A549 (cell line): Measurements from ENCODE around the gene HIF1A. TPM values are rescaled to one million over a fixed set of nuclear protein-coding genes. Genes with fewer than 3 reads are reported as not detected.

ENCODE experiments used
- ATAC-seq, 2 experiments: fragments of 200-7000 bp in 1 of 2; fragments of >200 bp in 1 of 2; cut with Nextera tagmentation in 1 of 2; cut with Tn5 transposase in 1 of 2; 3 replicates each; pipeline versions ENCODE4 v1.8.0 to v1.9.1; 2018 to 2020; ENCODE audit warnings: mild to moderate bottlenecking in 1 of 2, moderate library complexity in 1 of 2
- CTCF ChIA-PET: fragments of 300-600 bp; sonication (Branson Sonifier 250); formaldehyde crosslinking; extraction: SDS; loops from one replicate; lab custom pipeline; 2021; ENCODE audit warnings: antibody characterized with exemption, inconsistent platforms; lab: Yijun Ruan, JAX
- POLR2A ChIA-PET: fragments of 350-600 bp; formaldehyde crosslinking; extraction: SDS; loops from one replicate; lab custom pipeline; 2021; ENCODE audit warnings: antibody characterized with exemption, inconsistent platforms; lab: Yijun Ruan, JAX
- DNase-seq, 2 experiments: peaks; one replicate each; pipeline versions ENCODE4 v3.0.0 to v3.0.0-alpha.2; 2011 to 2016; ENCODE audit warnings: low read depth in 1 of 2, low spot score in 1 of 2
- FAIRE-seq: peaks from 2 replicates; lab custom pipeline; 2011; peaks lifted over from hg19 to GRCh38; lab: Jason Lieb, UNC
- H3K27ac ChIP-seq, 2 experiments: fragments of >200 bp; sonication (Bioruptor Twin); formaldehyde crosslinking; 3 replicates each; pipeline ENCODE4 v1.5.1; 2016 to 2017
- H3K4me1 ChIP-seq: fragments of >200 bp; sonication (Bioruptor Twin); formaldehyde crosslinking; 3 replicates; pipeline ENCODE4 v1.6.1; 2016
- H3K4me2 ChIP-seq: fragments of >200 bp; sonication (Bioruptor Twin); formaldehyde crosslinking; 3 replicates; pipeline ENCODE4 v1.6.1; 2016
- H3K4me3 ChIP-seq: fragments of >200 bp; sonication (Bioruptor Twin); formaldehyde crosslinking; 3 replicates; pipeline ENCODE4 v1.5.1; 2016
- H3K9me3 ChIP-seq: fragments of >200 bp; sonication (Bioruptor Twin); formaldehyde crosslinking; 3 replicates; pipeline ENCODE4 v1.6.1; 2016
- ATOH8 ChIP-seq: fragments of 250-450 bp; sonication (Bioruptor Pico); IDR thresholded peaks from 2 replicates; pipeline ENCODE4 v1.5.0; 2020; ENCODE audit warnings: low read depth, mild to moderate bottlenecking, moderate library complexity
- BCL3 ChIP-seq: fragments of >200 bp; sonication (Bioruptor Twin); formaldehyde crosslinking; IDR thresholded peaks from 3 replicates; pipeline ENCODE4 v1.6.1; 2016
- CBX2 ChIP-seq: fragments of 200-600 bp; sonication (generic); IDR thresholded peaks from 2 replicates; pipeline ENCODE4 v1.6.1; 2016; ENCODE audit warnings: low read depth, mild to moderate bottlenecking, borderline replicate concordance
- CBX8 ChIP-seq: fragments of 200-600 bp; sonication (generic); IDR thresholded peaks from 2 replicates; pipeline ENCODE4 v1.6.1; 2016
- CEBPB ChIP-seq, 2 experiments: fragments of >200 bp in 1 of 2; sonication (Bioruptor Twin) in 1 of 2; formaldehyde crosslinking in 1 of 2; IDR thresholded peaks; 2 replicates each; pipeline ENCODE4 v1.6.1; 2012 to 2016
- CHD2 ChIP-seq: fragments of 150-350 bp; IDR thresholded peaks from 2 replicates; pipeline ENCODE4 v1.6.1; 2014; ENCODE audit warnings: low read length; ENCODE audit not compliant: partially characterized antibody
- E2F6 ChIP-seq: IDR thresholded peaks from 2 replicates; pipeline ENCODE4 v1.6.1; 2012; ENCODE audit warnings: low read depth, borderline replicate concordance
- EHF ChIP-seq: fragments of 250-450 bp; sonication (Bioruptor Pico); IDR thresholded peaks from 2 replicates; pipeline ENCODE4 v1.5.0; 2020; ENCODE audit warnings: mild to moderate bottlenecking
- EHMT2 ChIP-seq: fragments of 200-600 bp; sonication (generic); IDR thresholded peaks from 2 replicates; pipeline ENCODE4 v1.6.1; 2016; ENCODE audit warnings: antibody characterized with exemption, low read depth, mild to moderate bottlenecking, moderate library complexity
- ELK1 ChIP-seq: fragments of 150-350 bp; IDR thresholded peaks from 2 replicates; pipeline ENCODE4 v1.6.1; 2014; ENCODE audit warnings: low read depth, mild to moderate bottlenecking, low read length
- EP300 ChIP-seq, 2 experiments: fragments of >200 bp; sonication (Bioruptor Twin); formaldehyde crosslinking; IDR thresholded peaks; 2 replicates in 1 of 2; 3 replicates in 1 of 2; pipeline ENCODE4 v1.6.1; 2016 to 2017
- ESRRA ChIP-seq: fragments of 150-350 bp; IDR thresholded peaks from 2 replicates; pipeline ENCODE4 v1.6.1; 2014; ENCODE audit warnings: mild to moderate bottlenecking, low read length, borderline replicate concordance
- FOXS1 ChIP-seq: fragments of 250-450 bp; sonication (Bioruptor Pico); IDR thresholded peaks from 2 replicates; pipeline ENCODE4 v1.5.0; 2020; ENCODE audit warnings: mild to moderate bottlenecking, moderate library complexity
- GATA3 ChIP-seq: IDR thresholded peaks from 2 replicates; pipeline ENCODE4 v1.6.1; 2012; ENCODE audit warnings: borderline replicate concordance
- HDAC2 ChIP-seq: fragments of 200-600 bp; sonication (generic); IDR thresholded peaks from 2 replicates; pipeline ENCODE4 v1.6.1; 2016
- HOXA7 ChIP-seq: fragments of 250-450 bp; sonication (Bioruptor Pico); IDR thresholded peaks from 2 replicates; pipeline ENCODE4 v1.5.0; 2020; ENCODE audit warnings: mild to moderate bottlenecking, moderate library complexity
- HOXB13 ChIP-seq: fragments of 250-450 bp; sonication (Bioruptor Pico); IDR thresholded peaks from 2 replicates; pipeline ENCODE4 v1.5.0; 2020; ENCODE audit warnings: low read depth, mild to moderate bottlenecking, moderate library complexity
- HOXB5 ChIP-seq: fragments of 250-450 bp; sonication (Bioruptor Pico); IDR thresholded peaks from 2 replicates; pipeline ENCODE4 v1.5.0; 2020; ENCODE audit warnings: mild to moderate bottlenecking, moderate library complexity
- JUN ChIP-seq, 2 experiments: fragments of >200 bp; sonication (Bioruptor Twin); formaldehyde crosslinking; IDR thresholded peaks; 2 replicates in 1 of 2; 3 replicates in 1 of 2; pipeline ENCODE4 v1.6.1; 2016 to 2017
- JUNB ChIP-seq: fragments of >200 bp; sonication (Bioruptor Twin); formaldehyde crosslinking; IDR thresholded peaks from 2 replicates; pipeline ENCODE4 v1.6.1; 2016
- KDM1A ChIP-seq: fragments of 200-600 bp; sonication (generic); IDR thresholded peaks from 2 replicates; pipeline ENCODE4 v1.6.1; 2016; ENCODE audit warnings: low read depth, mild to moderate bottlenecking
- KDM5A ChIP-seq: fragments of 200-600 bp; sonication (generic); IDR thresholded peaks from 2 replicates; pipeline ENCODE4 v1.6.1; 2016; ENCODE audit warnings: antibody characterized with exemption, mild to moderate bottlenecking
- MAFK ChIP-seq: fragments of 450-650 bp; IDR thresholded peaks from 2 replicates; pipeline ENCODE4 v1.6.1; 2014; ENCODE audit not compliant: partially characterized antibody
- NPAS2 ChIP-seq: fragments of 250-450 bp; sonication (Bioruptor Pico); IDR thresholded peaks from 2 replicates; pipeline ENCODE4 v1.8.0; 2022; ENCODE audit warnings: mild to moderate bottlenecking, moderate library complexity, borderline replicate concordance
- NR3C1 ChIP-seq: fragments of >200 bp; sonication (Bioruptor Twin); formaldehyde crosslinking; IDR thresholded peaks from 3 replicates; pipeline ENCODE4 v1.6.1; 2017
- PBX3 ChIP-seq: IDR thresholded peaks from 2 replicates; pipeline ENCODE4 v1.6.1; 2012
- POLR2A ChIP-seq: IDR thresholded peaks from 2 replicates; pipeline ENCODE4 v1.6.1; 2012; ENCODE audit warnings: mild to moderate bottlenecking, low read length
- POLR2AphosphoS2 ChIP-seq: conservative IDR thresholded peaks from 2 replicates; pipeline ENCODE4 v1.6.1; 2012; ENCODE audit warnings: low read length, improper control_type of control experiment, inconsistent platforms
- RARB ChIP-seq: fragments of 250-450 bp; sonication (Bioruptor Pico); IDR thresholded peaks from 2 replicates; pipeline ENCODE4 v1.8.0; 2021; ENCODE audit warnings: mild to moderate bottlenecking, moderate library complexity
- RCOR1 ChIP-seq: fragments of 150-350 bp; IDR thresholded peaks from 2 replicates; pipeline ENCODE4 v1.6.1; 2014; ENCODE audit warnings: antibody characterized with exemption, low read length, low read depth
- RFX5 ChIP-seq: fragments of 450-650 bp; IDR thresholded peaks from 2 replicates; pipeline ENCODE4 v1.7.1; 2014; ENCODE audit warnings: antibody characterized with exemption, mild to moderate bottlenecking, moderate library complexity
- SREBF2 ChIP-seq: fragments of 450-650 bp; IDR thresholded peaks from 2 replicates; pipeline ENCODE4 v1.6.1; 2014; ENCODE audit warnings: mild to moderate bottlenecking, moderate library complexity
- TFCP2L1 ChIP-seq: fragments of 250-450 bp; sonication (Bioruptor Pico); IDR thresholded peaks from 2 replicates; pipeline ENCODE4 v1.5.0; 2021; ENCODE audit warnings: mild to moderate bottlenecking
- USF2 ChIP-seq: fragments of 450-650 bp; IDR thresholded peaks from 2 replicates; pipeline ENCODE4 v1.6.1; 2014; ENCODE audit warnings: antibody characterized with exemption
- ZFP36 ChIP-seq: fragments of 450-650 bp; IDR thresholded peaks from 2 replicates; pipeline ENCODE4 v1.6.1; 2014; ENCODE audit warnings: borderline replicate concordance; ENCODE audit not compliant: partially characterized antibody
- ZSCAN20 ChIP-seq: fragments of 250-450 bp; sonication (Bioruptor Pico); IDR thresholded peaks from 2 replicates; pipeline ENCODE4 v1.8.0; 2022; ENCODE audit warnings: mild to moderate bottlenecking, moderate library complexity
- WGBS: methylation state at CpG from one replicate; pipeline ENCODE4 v1.1.6; 2017; ENCODE audit errors: missing lambda C conversion rate; 5-methylcytosine and 5-hydroxymethylcytosine counted together
- polyA plus RNA-seq, 4 experiments: library from polyadenylated mRNA; depleted of rRNA in 3 of 4; stranded (reverse); fragments of >200 nt; fragmentation: RNase III in 1 of 4; extraction: RNeasy Plus Mini Kit Qiagen cat#74134 plus additional on column Dnase treatment in 1 of 4; gene quantifications; 2 replicates in 3 of 4; 3 replicates in 1 of 4; pipeline ENCODE4 v1.2.3, GENCODE V29; 2011 to 2017

HIF1A gene
- polyA plus RNA-seq, 2 of the 4 experiments (the other 2 are of a cell fraction), result 284 to 391 TPM

- Histone ChIP-seq H3K27ac (no peak overlapping the region), H3K4me3 (no peak overlapping the region), H3K4me2 (peak overlapping the region; percentile 74), H3K9me3 (no peaks in the 10 kb centered on the region), H3K4me1 (peaks cover 58% of the 10 kb centered on the region)
- ChIA-PET POLR2A (no interaction called here), CTCF (interaction anchor here (1.4 kb wide), 1 partner anchor 90 kb away, joined by 10 read pairs; no protein-coding TSS in a partner anchor)
- TF ChIP-seq CHD2 (no peak), CEBPB (IDR thresholded peaks at IDR 0.05) (peak; percentile 10 to 16; a peak in 1 of 4 replicates)
- no peak for DNase-seq
- no peak for ATAC-seq
- 72% methylated on average over 3 of the region's 3 CpGs for WGBS
- FAIRE-seq, result no peak
Observed at GRCh38 chr14:61747342-61747741, 52.0 kb downstream of the HIF1A start.

GRCh38 chr14:61749264-61749663 is 54.0 kb downstream of the HIF1A start:
- Histone ChIP-seq H3K27ac (peak overlapping the region; percentile 7 to 51; a peak in 4 of 6 replicates), H3K9me3 (no peaks in the 10 kb centered on the region), H3K4me1 (peaks cover 62% of the 10 kb centered on the region), H3K4me2 (peak overlapping the region; percentile 74), H3K4me3 (peak overlapping the region; percentile 38; the same call in 2 of the 3 replicates)
- peak in 1 of 2 experiments; percentile 53 for DNase-seq
- POLR2A ChIA-PET, result interaction anchor here (1.2 to 4.6 kb wide), 7 partner anchors 10 to 279 kb away, joined by 3 to 25 read pairs (median 4); partner anchors contain the start of genes HIF1A and SNAPC1
- 10% methylated on average over 3 of the region's 3 CpGs for WGBS
- peak; percentile 9 to 35; a peak in 4 of 6 replicates for ATAC-seq
- CTCF ChIA-PET, result interaction anchor here (1.0 to 3.6 kb wide), 8 partner anchors 13 to 288 kb away, joined by 3 to 16 read pairs (median 5); partner anchors contain the start of gene SNAPC1
- FAIRE-seq, result peak; percentile 61
- TF ChIP-seq EP300 (IDR thresholded peaks at IDR 0.05), result no peak
- TF ChIP-seq TFCP2L1 (CRISPR knock-in tag), result no peak
- TF ChIP-seq POLR2AphosphoS2, result peak; percentile 84; the same call in 1 of the 2 replicates
- peak in 1 of 2 experiments; percentile 56; a peak in 2 of 5 replicates for TF ChIP-seq JUN (IDR thresholded peaks at IDR 0.05)
- no peak for TF ChIP-seq KDM1A
- no peak for TF ChIP-seq RFX5
- TF ChIP-seq POLR2A, result no peak
- no peak for TF ChIP-seq USF2
- no peak for TF ChIP-seq HOXB13
- no peak for TF ChIP-seq SREBF2
- TF ChIP-seq NPAS2 (CRISPR knock-in tag), result no peak
- TF ChIP-seq FOXS1, result no peak
- TF ChIP-seq GATA3, result no peak
- TF ChIP-seq HOXB5 (CRISPR knock-in tag), result no peak
- TF ChIP-seq ZFP36, result no peak
- peak; percentile 26 for TF ChIP-seq MAFK
- TF ChIP-seq HOXA7, result peak; percentile 77
- TF ChIP-seq CBX8, result no peak
- no peak for TF ChIP-seq E2F6
- no peak for TF ChIP-seq ZSCAN20 (CRISPR knock-in tag)
- no peak for TF ChIP-seq ELK1
- no peak for TF ChIP-seq CBX2
- TF ChIP-seq KDM5A, result no peak
- TF ChIP-seq PBX3, result no peak
- no peak for TF ChIP-seq BCL3
- TF ChIP-seq HDAC2, result no peak
- TF ChIP-seq RARB, result no peak
- no peak for TF ChIP-seq ESRRA
- TF ChIP-seq ATOH8 (CRISPR knock-in tag), result no peak
- TF ChIP-seq NR3C1, result no peak
- no peak for TF ChIP-seq RCOR1
- no peak for TF ChIP-seq EHF (CRISPR knock-in tag)
- no peak for TF ChIP-seq JUNB
- no peak for TF ChIP-seq EHMT2
